Measurements from ENCODE around the gene RAB6B. TPM values are rescaled to one million over a fixed set of nuclear protein-coding genes. Genes with fewer than 3 reads are reported as not detected.

RAB6B gene
- total and polyA plus RNA-seq, 2 donors (not counting 1 experiment from before 2014, with no cell fraction given), result 0.83 to 1.5 TPM

DNA sequence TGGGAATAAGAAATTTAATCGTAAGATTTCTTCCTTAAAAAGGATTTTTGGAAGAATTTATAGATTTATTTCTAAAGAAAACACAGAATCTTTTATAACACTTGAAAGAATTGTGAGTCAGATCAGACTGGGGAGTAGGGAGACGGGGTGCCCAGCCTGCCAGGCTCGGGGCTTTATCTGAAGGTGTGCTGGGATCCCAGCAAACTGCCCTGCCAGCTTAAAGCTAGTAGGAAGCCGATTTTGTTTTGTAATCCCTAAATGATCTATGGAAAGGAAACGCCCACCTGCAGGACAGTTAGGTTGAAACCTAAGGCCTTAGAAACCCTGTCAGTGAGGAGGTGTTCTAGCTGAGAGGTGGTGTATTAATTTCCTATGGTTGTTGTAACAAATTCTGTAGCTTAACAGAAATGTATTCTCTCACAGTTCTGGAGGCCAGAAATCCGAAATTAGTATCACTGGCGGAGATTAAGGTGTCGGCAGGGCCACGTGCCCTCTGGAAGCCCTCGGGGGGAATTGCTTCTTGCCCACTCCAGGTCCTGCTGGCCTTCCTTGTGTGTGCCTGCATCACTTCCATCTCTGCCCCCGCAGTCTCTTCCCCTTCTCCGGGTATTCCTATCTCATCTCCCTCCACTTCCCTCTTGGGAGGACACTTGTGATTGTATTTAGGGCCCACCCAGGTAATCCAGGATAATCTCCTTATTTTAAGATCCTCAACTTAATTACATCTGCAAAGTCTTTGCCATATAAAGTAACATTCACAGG is 19.3 kb upstream of the RAB6B start:
- no peak overlapping the region for H3K4me3 ChIP-seq (replicated peaks in 1 of 4; ENCODE audit: control extremely low read depth in 1 of 4, insufficient read depth in 1 of 4, low read depth in 3 of 4, low read length in 4 of 4)
- H3K9me3 ChIP-seq (ENCODE audit: control insufficient read depth, insufficient read depth, low read depth, low read length), result no peaks in the 10 kb centered on the region
- H3K27me3 ChIP-seq (ENCODE audit: control insufficient read depth, insufficient read depth, low read length), result peaks cover 6% of the 10 kb centered on the region
- H2AFZ ChIP-seq (ENCODE audit: low read length), result no peak overlapping the region
- no peak overlapping the region for H3K27ac ChIP-seq (ENCODE audit: insufficient read depth, low read length)
- no peak for TF ChIP-seq EZH2 (IDR thresholded peaks at IDR 0.05; ENCODE audit: low read length, missing control alignments)
- TF ChIP-seq, protein P1, sequence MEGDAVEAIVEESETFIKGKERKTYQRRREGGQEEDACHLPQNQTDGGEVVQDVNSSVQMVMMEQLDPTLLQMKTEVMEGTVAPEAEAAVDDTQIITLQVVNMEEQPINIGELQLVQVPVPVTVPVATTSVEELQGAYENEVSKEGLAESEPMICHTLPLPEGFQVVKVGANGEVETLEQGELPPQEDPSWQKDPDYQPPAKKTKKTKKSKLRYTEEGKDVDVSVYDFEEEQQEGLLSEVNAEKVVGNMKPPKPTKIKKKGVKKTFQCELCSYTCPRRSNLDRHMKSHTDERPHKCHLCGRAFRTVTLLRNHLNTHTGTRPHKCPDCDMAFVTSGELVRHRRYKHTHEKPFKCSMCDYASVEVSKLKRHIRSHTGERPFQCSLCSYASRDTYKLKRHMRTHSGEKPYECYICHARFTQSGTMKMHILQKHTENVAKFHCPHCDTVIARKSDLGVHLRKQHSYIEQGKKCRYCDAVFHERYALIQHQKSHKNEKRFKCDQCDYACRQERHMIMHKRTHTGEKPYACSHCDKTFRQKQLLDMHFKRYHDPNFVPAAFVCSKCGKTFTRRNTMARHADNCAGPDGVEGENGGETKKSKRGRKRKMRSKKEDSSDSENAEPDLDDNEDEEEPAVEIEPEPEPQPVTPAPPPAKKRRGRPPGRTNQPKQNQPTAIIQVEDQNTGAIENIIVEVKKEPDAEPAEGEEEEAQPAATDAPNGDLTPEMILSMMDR (conservative IDR thresholded peaks at IDR 0.05 in 1 of 2, IDR thresholded peaks at IDR 0.05 in 1 of 2; ENCODE audit: low read depth in 1 of 2, low read length in 2 of 2), result no peak
- H3K79me2 ChIP-seq (ENCODE audit: control insufficient read depth, insufficient read depth, low read length), result no peaks in the 10 kb centered on the region
- no peak for DNase-seq (ENCODE audit: low read depth in 2 of 2)
- no peaks in the 10 kb centered on the region for H3K36me3 ChIP-seq (ENCODE audit: control insufficient read depth, insufficient read depth, low read length)
- no peak overlapping the region for H3K9ac ChIP-seq (ENCODE audit: insufficient read depth, low read length)
- H3K4me2 ChIP-seq (ENCODE audit: extremely low read depth, insufficient read depth, low read length), result no peak overlapping the region
- no peaks in the 10 kb centered on the region for H4K20me1 ChIP-seq (ENCODE audit: control insufficient read depth, extremely low read depth, insufficient read depth, low read length)
- no peaks in the 10 kb centered on the region for H3K4me1 ChIP-seq (ENCODE audit: control insufficient read depth, extremely low read depth, insufficient read depth, low read length)

DNA sequence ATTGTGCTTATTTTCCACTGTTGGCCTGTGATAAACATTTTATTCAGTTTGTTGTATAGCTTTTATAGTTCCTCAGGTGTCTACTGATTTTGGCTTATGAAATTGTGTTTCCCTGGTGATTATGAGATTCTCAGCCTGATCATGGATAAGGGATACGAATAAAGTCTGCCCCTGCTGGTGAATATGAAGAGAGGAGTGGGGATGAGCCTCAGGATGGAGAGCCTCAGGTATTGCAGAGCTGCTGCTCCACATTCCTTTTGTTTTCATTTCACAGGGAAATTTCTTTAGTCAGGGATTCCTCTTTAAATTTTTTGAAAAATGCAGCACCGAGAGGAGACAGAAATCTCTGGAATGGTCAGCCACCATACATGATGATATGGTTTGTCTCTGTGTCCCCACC is 14.7 kb upstream of the RAB6B start:
- H3K4me3 ChIP-seq (replicated peaks in 1 of 4; ENCODE audit: control extremely low read depth in 1 of 4, insufficient read depth in 1 of 4, low read depth in 3 of 4, low read length in 4 of 4), result no peak overlapping the region
- H3K4me1 ChIP-seq (ENCODE audit: control insufficient read depth, extremely low read depth, insufficient read depth, low read length), result no peaks in the 10 kb centered on the region
- DNase-seq (ENCODE audit: low read depth in 2 of 2), result no peak
- H2AFZ ChIP-seq (ENCODE audit: low read length), result no peak overlapping the region
- H4K20me1 ChIP-seq (ENCODE audit: control insufficient read depth, extremely low read depth, insufficient read depth, low read length), result no peaks in the 10 kb centered on the region
- H3K79me2 ChIP-seq (ENCODE audit: control insufficient read depth, insufficient read depth, low read length), result no peaks in the 10 kb centered on the region
- H3K27me3 ChIP-seq (ENCODE audit: control insufficient read depth, insufficient read depth, low read length), result no peaks in the 10 kb centered on the region
- H3K36me3 ChIP-seq (ENCODE audit: control insufficient read depth, insufficient read depth, low read length), result no peaks in the 10 kb centered on the region
- H3K9me3 ChIP-seq (ENCODE audit: control insufficient read depth, insufficient read depth, low read depth, low read length), result no peaks in the 10 kb centered on the region
- no peak overlapping the region for H3K27ac ChIP-seq (ENCODE audit: insufficient read depth, low read length)
- no peak overlapping the region for H3K4me2 ChIP-seq (ENCODE audit: extremely low read depth, insufficient read depth, low read length)
- TF ChIP-seq, protein P1 (conservative IDR thresholded peaks at IDR 0.05 in 1 of 2, IDR thresholded peaks at IDR 0.05 in 1 of 2; ENCODE audit: low read depth in 1 of 2, low read length in 2 of 2), result peak in 1 of 2 donors; percentile 19
- no peak for TF ChIP-seq EZH2 (IDR thresholded peaks at IDR 0.05; ENCODE audit: low read length, missing control alignments)
- H3K9ac ChIP-seq (ENCODE audit: insufficient read depth, low read length), result no peak overlapping the region

DNA sequence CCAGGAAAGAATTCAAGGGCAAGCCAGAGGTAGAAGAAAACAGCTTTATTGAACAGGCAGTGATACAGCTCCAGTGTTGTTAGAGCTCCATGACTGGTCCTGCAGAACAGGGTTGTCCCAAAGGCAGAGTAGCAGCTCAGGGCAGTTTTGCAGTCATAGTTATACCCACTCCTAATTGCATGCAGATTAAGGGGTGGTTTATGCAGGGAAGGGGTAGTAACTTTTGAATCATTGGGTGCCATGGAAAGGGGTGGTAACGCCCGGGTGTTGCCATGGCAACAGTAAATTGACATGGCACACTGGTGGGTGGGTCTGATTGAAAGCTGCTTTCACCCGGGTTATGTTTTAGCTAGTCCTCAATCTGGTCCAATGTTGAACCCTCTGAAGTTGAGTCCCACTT is 9.7 kb upstream of the RAB6B start:
- Histone ChIP-seq H2AFZ (ENCODE audit: low read length) (no peak overlapping the region), H3K27ac (ENCODE audit: insufficient read depth, low read length) (no peak overlapping the region), H3K36me3 (ENCODE audit: control insufficient read depth, insufficient read depth, low read length) (no peaks in the 10 kb centered on the region), H3K27me3 (ENCODE audit: control insufficient read depth, insufficient read depth, low read length) (no peaks in the 10 kb centered on the region), H3K4me2 (ENCODE audit: extremely low read depth, insufficient read depth, low read length) (no peak overlapping the region), H3K9me3 (ENCODE audit: control insufficient read depth, insufficient read depth, low read depth, low read length) (no peaks in the 10 kb centered on the region), H3K79me2 (ENCODE audit: control insufficient read depth, insufficient read depth, low read length) (no peaks in the 10 kb centered on the region), H4K20me1 (ENCODE audit: control insufficient read depth, extremely low read depth, insufficient read depth, low read length) (no peaks in the 10 kb centered on the region), H3K4me3 (replicated peaks in 1 of 4; ENCODE audit: control extremely low read depth in 1 of 4, insufficient read depth in 1 of 4, low read depth in 3 of 4, low read length in 4 of 4) (no peak overlapping the region), H3K9ac (ENCODE audit: insufficient read depth, low read length) (no peak overlapping the region), H3K4me1 (ENCODE audit: control insufficient read depth, extremely low read depth, insufficient read depth, low read length) (no peaks in the 10 kb centered on the region)
- TF ChIP-seq, protein P1 (conservative IDR thresholded peaks at IDR 0.05 in 1 of 2, IDR thresholded peaks at IDR 0.05 in 1 of 2; ENCODE audit: low read depth in 1 of 2, low read length in 2 of 2), result no peak
- TF ChIP-seq EZH2 (IDR thresholded peaks at IDR 0.05; ENCODE audit: low read length, missing control alignments), result no peak
- no peak for DNase-seq (ENCODE audit: low read depth in 2 of 2)
